Natural killer cell (primary cell): Measurements from ENCODE around the gene SNAPC4. TPM values are rescaled to one million over a fixed set of nuclear protein-coding genes. Genes with fewer than 3 reads are reported as not detected.

Experiments
- ATAC-seq, 3 donors: fragments of 150-1000 bp in 2 of 3; fragments of 200-7000 bp in 1 of 3; cut with Tn5 transposase; 1 replicate in 1 of 3; 2 replicates in 2 of 3; pipeline ENCODE4 v1.10.0; 2021; ENCODE audit warnings: mild to moderate bottlenecking in 2 of 3, moderate library complexity in 2 of 3
- DNase-seq, 2 donors: peaks; one replicate each; pipeline versions ENCODE4 v3.0.0 to v3.0.0-alpha.2; 2013 to 2021; ENCODE audit warnings: mixed read lengths in 1 of 2
- H3K27ac ChIP-seq: one replicate; pipeline ENCODE4 v1.5.1; 2013; ENCODE audit warnings: mild to moderate bottlenecking, low read length
- H3K27me3 ChIP-seq: one replicate; pipeline ENCODE4 v1.6.1; 2013; ENCODE audit warnings: low read length; ENCODE audit not compliant: control insufficient read depth, insufficient read depth
- H3K36me3 ChIP-seq: one replicate; pipeline ENCODE4 v1.6.1; 2013; ENCODE audit warnings: low read length; ENCODE audit not compliant: control insufficient read depth, insufficient read depth
- H3K4me1 ChIP-seq: one replicate; pipeline ENCODE4 v1.6.1; 2013; ENCODE audit warnings: low read length; ENCODE audit not compliant: control insufficient read depth, insufficient read depth
- H3K4me3 ChIP-seq: one replicate; pipeline ENCODE4 v1.5.1; 2013; ENCODE audit warnings: low read length
- H3K9me3 ChIP-seq: one replicate; pipeline ENCODE4 v1.6.1; 2013; ENCODE audit warnings: low read length; ENCODE audit not compliant: control insufficient read depth, insufficient read depth
- H3K27ac Mint-ChIP-seq, 2 donors: one replicate each; pipeline ENCODE4 v1.8.0; 2022; ENCODE audit warnings: mild to moderate bottlenecking in 2 of 2, mixed read lengths in 2 of 2, moderate library complexity in 1 of 2
- H3K27me3 Mint-ChIP-seq, 2 donors: one replicate each; pipeline ENCODE4 v1.8.0; 2022; ENCODE audit warnings: low read depth in 2 of 2, mixed read lengths in 2 of 2
- H3K36me3 Mint-ChIP-seq: one replicate; pipeline ENCODE4 v1.8.0; 2022; ENCODE audit warnings: mixed read lengths
- H3K4me1 Mint-ChIP-seq, 2 donors: one replicate each; pipeline ENCODE4 v1.8.0; 2022; ENCODE audit warnings: mixed read lengths in 2 of 2
- H3K4me3 Mint-ChIP-seq: one replicate; pipeline ENCODE4 v1.8.0; 2022; ENCODE audit warnings: mild to moderate bottlenecking, moderate library complexity, mixed read lengths
- H3K9me3 Mint-ChIP-seq, 2 donors: one replicate each; pipeline ENCODE4 v1.8.0; 2022; ENCODE audit warnings: mixed read lengths in 2 of 2
- CTCF ChIP-seq: fragments of 200-600 bp; IDR thresholded peaks from one replicate; pipeline ENCODE4 v1.8.0; 2022; ENCODE audit warnings: antibody characterized with exemption
- WGBS: methylation state at CpG from one replicate; pipeline ENCODE4 v1.1.7; 2013; ENCODE audit warnings: missing lambda C conversion rate; ENCODE audit not compliant: insufficient coverage; 5-methylcytosine and 5-hydroxymethylcytosine counted together
- intact Hi-C: fragments of 100-400 bp; cut with micrococcal nuclease; formaldehyde crosslinking; loops from one replicate; pipeline ENCODE4 v1.14.2; 2022
- total RNA-seq, 4 donors: library from RNA; stranded (reverse); fragments of 120-200 nt in 1 of 4; gene quantifications; one replicate each; pipeline versions ENCODE4 v1.2.3 to v1.2.4, GENCODE V29; 2013 to 2022

The SNAPC4 gene
- total RNA-seq, 3 donors from 2014 or later (not counting 1 experiment from before 2014, with no cell fraction given) = 9.0 to 11.3 (median 9.4) TPM

DNA sequence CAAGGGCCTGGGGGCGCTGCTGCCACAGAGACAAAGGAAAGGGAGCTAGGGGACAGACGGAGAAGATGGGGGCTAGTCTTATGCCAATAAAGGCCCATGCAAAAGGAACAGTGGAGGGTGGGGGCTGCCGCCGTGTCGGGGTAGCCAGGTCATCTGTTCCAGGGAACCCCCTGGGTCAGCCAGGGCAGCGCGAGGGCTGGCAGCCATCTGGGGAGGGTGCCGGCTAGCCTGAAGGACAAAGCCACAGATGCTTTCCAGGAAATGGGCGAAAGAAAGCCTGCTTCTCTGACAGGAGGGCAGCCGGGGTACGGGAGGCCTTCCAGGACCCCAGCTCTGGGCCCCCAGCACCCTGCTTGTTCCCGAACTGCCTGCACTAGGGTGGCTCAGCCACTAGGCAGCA is 24.9 kb downstream of the SNAPC4 start:
- no peak overlapping the region for H3K27ac ChIP-seq
- Mint-ChIP-seq H3K27ac (no peak overlapping the region), H3K4me1 (no peaks in the 10 kb centered on the region), H3K4me3 (no peak overlapping the region), H3K27me3 (no peaks in the 10 kb centered on the region), H3K9me3 (no peaks in the 10 kb centered on the region), H3K36me3 (no peaks in the 10 kb centered on the region)
- peaks cover 3% of the 10 kb centered on the region for H3K27me3 ChIP-seq
- peaks cover 9% of the 10 kb centered on the region for H3K36me3 ChIP-seq
- 93% methylated on average over 12 of the region's 12 CpGs for WGBS
- DNase-seq (no peak), ATAC-seq (no peak)
- no peak for TF ChIP-seq CTCF
- H3K4me3 ChIP-seq = no peak overlapping the region
- intact Hi-C loops = no loop called here
- no peaks in the 10 kb centered on the region for H3K9me3 ChIP-seq
- peaks cover 28% of the 10 kb centered on the region for H3K4me1 ChIP-seq

- peaks cover 3% of the 10 kb centered on the region for H3K27me3 ChIP-seq
- Mint-ChIP-seq H3K9me3 (no peaks in the 10 kb centered on the region), H3K27me3 (no peaks in the 10 kb centered on the region), H3K4me3 (no peak overlapping the region), H3K27ac (no peak overlapping the region), H3K36me3 (no peaks in the 10 kb centered on the region), H3K4me1 (no peaks in the 10 kb centered on the region)
- no peak overlapping the region for H3K4me3 ChIP-seq
- peaks cover 28% of the 10 kb centered on the region for H3K4me1 ChIP-seq
- ATAC-seq (no peak), DNase-seq (no peak)
- H3K9me3 ChIP-seq = no peaks in the 10 kb centered on the region
- H3K27ac ChIP-seq = no peak overlapping the region
- no peak for TF ChIP-seq CTCF
- 92% methylated on average over 14 of the region's 14 CpGs for WGBS
- intact Hi-C loops = no loop called here
- peaks cover 3% of the 10 kb centered on the region for H3K36me3 ChIP-seq
Observed at GRCh38 chr9:136374183-136374575, 25.8 kb downstream of the SNAPC4 start.

DNA sequence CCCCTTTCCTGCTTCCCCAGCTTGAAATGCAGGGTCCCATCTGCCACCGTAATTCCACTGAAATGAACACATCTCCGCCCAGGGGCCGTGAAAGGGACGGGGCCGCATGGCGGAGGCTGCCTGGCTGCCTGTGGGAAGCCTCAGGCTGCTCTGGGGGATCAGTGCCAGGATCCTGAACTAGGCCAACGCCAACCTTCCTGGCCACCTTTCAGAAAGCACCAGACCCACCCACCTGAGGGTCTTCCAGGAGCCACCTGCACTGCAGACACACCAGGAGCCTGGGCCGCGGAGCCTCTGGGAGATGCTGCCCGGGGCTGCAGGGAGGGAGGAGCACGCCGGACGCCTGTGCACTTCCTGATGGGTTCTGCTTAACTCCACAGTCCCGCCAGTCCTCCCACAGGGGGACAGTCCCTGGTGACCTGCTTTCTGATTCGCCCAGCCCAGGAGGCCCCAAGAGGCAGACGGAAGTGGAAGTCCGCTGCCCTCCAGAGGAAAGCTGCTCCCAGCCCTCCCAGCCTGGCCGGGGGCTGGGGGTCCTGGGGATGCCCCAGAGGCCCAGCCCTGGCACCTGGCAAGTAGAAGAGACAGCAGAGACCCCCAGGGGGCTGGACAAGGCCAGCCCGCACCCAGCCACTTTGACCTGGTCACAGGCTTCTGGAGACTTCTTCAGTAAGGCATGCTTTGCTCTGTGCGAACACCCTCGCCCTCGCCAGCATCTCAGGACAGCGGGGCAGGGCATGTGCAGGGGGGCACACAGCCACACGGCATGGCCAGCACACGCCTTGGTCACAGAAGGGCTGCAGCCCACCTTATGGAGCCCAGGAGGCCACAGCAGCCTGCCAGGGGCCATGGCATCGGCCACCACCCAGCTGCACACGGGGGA is 26.4 kb downstream of the SNAPC4 start, which contains the start of gene CARD9:
Gene CARD9 (minus strand): TSS at position 370 of the 883 bp plus-strand sequence. CDS start 1,591 bp downstream, outside the sequence.
- Histone ChIP-seq H3K9me3 (no peaks in the 10 kb centered on the region), H3K4me3 (peak within 1 kb of the TSS; percentile 30), H3K4me1 (peaks cover 28% of the 10 kb centered on the region), H3K27me3 (peaks cover 3% of the 10 kb centered on the region), H3K36me3 (no peaks in the 10 kb centered on the region), H3K27ac (no peak within 1 kb of the TSS)
- intact Hi-C loops = no loop called here
- no peaks in the 10 kb centered on the region for H3K4me1 Mint-ChIP-seq
- no peak within 1 kb of the TSS for H3K27ac Mint-ChIP-seq
- DNase-seq (no peak), ATAC-seq (peak in 2 of 3 donors; percentile 34 to 43)
- WGBS = 52% methylated on average over 27 of the region's 27 CpGs
- H3K9me3 Mint-ChIP-seq = no peaks in the 10 kb centered on the region
- no peak within 1 kb of the TSS for H3K4me3 Mint-ChIP-seq
- no peaks in the 10 kb centered on the region for H3K27me3 Mint-ChIP-seq
- no peaks in the 10 kb centered on the region for H3K36me3 Mint-ChIP-seq
- TF ChIP-seq CTCF = no peak
